HG03280 (cell line): ENCODE results near the gene DNASE1L1.
"Not testable (repeated sequence)": the region's sequence is repeated elsewhere in the genome, so short reads cannot be mapped to it uniquely, and the experiment has no call there.

Source experiments
- ATAC-seq: cut with Tn5 transposase; IDR thresholded peaks from one replicate; pipeline ENCODE4 v1.9.1; 2021; ENCODE audit warnings: mild to moderate bottlenecking, moderate library complexity; ENCODE audit not compliant: unreplicated experiment

The DNASE1L1 gene

DNA sequence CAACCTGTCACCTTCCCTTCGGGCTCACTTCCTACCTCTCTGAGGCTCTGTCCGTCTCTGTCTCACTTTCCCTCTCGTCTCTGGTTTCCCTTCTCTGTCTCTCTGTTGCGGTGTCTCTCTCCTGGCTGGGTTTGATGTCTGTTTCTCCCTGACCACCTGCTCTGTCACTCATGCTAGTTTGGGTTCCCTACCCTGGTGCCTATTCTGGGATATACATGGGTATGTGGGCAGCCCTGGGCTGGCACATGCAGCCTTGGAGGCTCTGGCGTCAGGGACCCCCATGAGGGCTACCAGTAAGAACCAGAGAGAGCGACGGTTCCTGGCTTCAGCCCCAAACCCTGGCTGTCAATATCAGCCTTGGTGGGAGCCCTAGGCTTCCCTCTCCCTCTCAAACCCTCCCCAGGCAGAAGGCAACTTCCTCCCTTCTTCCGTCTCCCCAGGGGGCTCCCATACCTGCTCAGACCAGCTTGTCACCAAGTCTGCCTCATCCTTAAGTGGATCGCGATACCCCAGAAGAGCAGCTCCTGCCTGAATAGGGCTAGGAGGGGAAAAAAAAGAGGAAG, 314 bp downstream of the DNASE1L1 start:
- ATAC-seq: no peak

- ATAC-seq: no peak
Measured at GRCh38 chrX:154404625-154405192, 4.3 kb downstream of the DNASE1L1 start.

GRCh38 chrX:154403858-154404257, 5.2 kb downstream of the DNASE1L1 start:
- ATAC-seq: no peak

- ATAC-seq: no peak
Measured at GRCh38 chrX:154403192-154403591, 5.9 kb downstream of the DNASE1L1 start.

- ATAC-seq: no peak
Measured at GRCh38 chrX:154402622-154403127, 6.4 kb downstream of the DNASE1L1 start.

GRCh38 chrX:154401918-154402621, 7.0 kb downstream of the DNASE1L1 start:
- ATAC-seq: no peak

DNA sequence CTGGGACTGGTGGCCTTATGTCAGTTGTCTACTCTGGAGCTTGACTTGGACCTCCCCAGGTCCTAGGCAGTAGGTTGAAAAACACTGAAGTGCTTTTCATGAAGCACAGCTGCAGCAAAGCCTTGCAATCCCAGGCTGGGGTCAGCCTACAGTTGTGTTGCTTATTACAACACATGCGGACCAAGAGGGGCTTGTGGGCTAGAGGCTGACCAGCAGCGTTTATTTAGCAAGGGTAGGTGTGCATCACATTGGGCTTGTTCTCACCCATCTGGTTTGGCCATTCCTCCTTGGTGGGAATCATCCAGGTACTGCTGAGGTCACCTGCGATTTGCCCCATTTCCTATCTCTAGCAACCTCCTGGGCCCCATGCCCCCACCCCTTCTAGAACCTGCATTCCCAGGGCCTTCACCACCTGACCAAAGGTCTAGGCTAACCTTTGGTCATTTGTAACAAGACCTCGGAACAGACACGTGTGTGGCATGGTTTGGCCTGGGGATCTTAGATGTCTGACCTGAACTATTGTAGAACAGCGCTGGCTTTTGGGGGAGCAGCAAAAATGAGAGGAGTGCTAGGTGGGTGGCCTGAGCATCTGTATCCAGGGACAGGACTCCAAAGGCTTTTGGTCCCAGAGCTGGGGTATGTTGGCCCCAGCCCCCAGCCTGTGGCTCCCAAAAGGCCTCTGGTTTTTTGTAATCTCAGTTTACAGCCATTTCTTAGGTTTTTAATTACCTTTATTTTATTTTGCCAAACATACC, 7.8 kb downstream of the DNASE1L1 start:
- no peak for ATAC-seq

DNA sequence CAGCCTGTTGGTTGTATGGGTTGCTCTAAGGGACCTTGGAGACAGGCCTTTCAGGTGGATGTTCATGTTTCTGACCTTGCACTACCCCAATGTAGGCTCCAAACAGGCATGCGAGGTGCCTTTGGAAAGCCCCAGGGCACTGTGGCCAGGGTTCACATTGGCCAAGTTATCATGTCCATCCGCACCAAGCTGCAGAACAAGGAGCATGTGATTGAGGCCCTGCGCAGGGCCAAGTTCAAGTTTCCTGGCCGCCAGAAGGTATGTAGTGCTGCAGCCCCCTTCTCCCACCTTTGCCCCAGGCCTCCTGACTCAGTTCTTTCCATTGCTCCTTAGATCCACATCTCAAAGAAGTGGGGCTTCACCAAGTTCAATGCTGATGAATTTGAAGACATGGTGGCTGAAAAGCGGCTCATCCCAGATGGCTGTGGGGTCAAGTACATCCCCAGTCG, 8.7 kb downstream of the DNASE1L1 start:
- ATAC-seq: not testable (repeated sequence)

DNA sequence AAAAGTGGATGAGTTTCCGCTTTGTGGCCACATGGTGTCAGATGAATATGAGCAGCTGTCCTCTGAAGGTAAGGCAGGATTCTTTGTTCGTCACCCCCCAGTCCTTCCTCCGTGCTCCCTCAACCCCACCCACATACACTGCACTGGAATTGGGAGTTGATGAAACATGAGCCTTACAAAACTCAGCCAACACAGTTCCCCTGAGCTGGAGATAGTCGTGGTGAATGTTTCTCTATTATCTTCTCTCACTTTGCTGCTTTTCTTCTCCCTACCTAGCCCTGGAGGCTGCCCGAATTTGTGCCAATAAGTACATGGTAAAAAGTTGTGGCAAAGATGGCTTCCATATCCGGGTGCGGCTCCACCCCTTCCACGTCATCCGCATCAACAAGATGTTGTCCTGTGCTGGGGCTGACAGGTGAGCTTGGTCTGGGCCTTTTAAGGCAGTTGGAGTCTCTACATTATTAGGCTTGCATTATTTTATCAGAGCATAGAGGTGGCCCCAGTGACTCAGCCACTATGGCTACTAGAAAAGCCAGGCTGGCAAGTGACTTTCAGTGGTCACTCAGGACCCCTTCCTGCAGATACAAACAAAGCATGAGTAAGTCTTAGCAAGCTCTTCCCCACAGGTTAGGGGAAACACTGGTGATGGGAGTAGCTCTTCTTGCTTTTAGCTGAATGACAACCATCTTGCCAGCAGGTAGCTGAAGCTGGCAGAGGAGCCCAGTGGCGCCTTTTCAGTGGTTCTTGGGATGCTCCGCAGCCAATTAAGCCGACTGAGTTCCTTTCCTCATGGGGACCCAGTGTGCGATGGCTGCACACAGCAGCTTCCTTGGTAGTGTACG, 9.3 kb downstream of the DNASE1L1 start:
- no peak for ATAC-seq

GRCh38 chrX:154398668-154399526, 10.2 kb downstream of the DNASE1L1 start:
- ATAC-seq: peak; percentile 25

DNA sequence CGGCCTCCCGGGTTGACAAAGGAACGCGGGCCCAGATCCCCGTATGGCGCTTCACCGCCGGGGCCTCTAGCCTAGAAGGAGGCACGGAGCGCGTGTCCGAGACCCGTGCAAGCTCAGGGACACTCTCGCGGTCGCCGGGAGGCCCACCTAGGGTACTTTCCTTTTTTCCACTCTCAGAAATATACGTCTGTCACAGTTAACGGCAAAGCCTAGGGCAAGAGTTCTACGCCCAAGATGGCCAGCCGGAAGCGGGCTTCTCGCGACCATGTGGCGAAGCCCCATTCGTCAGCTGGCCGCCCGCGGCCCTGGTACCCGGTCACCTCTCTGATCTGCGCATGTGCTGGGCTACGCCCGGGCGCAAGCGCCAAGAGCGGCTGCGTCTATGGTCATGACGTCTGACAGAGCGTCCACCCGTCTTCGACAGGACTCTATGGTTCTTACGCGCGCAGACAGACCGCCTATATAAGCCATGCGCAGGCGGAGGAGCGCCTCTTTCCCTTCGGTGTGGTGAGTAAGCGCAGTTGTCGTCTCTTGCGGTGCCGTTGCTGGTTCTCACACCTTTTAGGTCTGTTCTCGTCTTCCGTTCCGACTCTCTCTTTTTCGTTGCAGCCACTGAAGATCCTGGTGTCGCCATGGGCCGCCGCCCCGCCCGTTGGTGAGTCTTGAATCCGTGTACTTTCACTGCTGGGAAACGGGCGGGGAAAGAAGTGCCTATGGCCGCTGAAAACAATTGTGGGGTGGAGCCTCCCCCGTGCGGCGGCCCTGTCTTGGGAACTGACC, 11.0 kb downstream of the DNASE1L1 start, which contains the start of gene RPL10:
RPL10 (plus strand) TSS at position 490 of the 780 bp plus-strand sequence; CDS start at position 633, 143 bp downstream.
- ATAC-seq: peak; percentile 83

DNA sequence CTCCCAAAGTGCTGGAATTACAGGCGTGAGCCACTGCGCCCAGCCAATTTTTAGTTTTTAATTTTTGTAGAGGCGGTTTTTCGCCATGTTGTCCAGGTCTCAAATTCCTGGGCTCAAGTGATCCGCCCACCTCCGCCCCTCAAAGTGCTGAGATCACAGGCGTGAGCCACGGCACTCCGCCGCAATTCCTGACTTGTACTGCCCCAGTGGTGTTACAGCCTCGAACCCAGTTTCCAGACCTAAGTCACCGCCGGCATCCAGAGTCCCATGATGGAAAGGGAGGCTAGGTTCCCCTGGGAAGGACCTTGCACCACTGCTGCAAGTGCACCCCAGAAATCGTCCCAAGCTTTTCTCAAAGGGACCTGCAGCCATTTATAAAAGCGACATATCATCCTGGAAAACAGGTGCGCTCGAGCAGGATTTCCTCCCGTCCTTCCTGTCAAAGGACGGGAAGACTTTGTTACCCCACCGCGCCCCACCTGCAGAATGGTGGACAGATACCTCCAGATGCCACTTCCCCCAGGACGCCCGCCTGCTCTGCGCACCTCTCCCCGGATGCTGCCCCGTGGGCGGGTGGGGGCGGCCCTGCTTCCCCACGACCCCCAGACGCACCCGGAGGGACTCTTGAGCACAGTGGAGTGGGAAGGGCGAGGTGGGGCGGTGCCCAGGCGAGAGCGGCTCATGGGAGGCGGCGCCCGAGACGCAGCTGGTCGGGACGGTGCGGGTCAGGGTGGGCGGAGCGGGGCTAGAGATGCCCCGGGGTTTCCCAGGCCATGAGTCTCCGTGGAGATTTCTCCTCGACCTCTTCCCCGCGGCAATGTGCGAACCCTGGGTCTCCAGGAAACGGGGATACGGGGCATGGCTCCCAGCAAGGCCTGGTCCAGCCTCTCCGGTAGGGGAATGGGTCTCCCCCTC, 11.8 kb downstream of the DNASE1L1 start:
- ATAC-seq: peak; percentile 53

DNA sequence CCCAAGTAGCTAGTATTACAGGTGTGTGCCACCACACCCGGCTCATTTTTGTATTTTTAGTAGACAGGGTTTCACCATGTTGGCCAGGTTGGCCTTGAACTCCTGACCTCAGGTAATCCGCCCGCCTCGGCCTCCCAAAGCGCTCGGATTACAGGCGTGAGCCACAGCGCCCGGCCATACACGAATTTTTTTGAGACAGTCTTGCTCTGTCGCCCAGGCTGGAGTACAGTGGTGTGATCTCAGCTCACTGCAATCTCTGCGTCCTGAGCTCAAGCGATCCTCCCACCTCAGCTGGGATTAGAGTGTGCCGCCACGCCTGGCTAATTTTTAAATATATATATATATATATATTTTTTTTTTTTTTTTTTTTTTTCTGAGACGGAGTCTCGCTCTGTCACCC, 12.7 kb downstream of the DNASE1L1 start:
- ATAC-seq: not testable (repeated sequence)

GRCh38 chrX:154389812-154390747, 19.0 kb downstream of the DNASE1L1 start:
- ATAC-seq: peak; percentile 79

DNA sequence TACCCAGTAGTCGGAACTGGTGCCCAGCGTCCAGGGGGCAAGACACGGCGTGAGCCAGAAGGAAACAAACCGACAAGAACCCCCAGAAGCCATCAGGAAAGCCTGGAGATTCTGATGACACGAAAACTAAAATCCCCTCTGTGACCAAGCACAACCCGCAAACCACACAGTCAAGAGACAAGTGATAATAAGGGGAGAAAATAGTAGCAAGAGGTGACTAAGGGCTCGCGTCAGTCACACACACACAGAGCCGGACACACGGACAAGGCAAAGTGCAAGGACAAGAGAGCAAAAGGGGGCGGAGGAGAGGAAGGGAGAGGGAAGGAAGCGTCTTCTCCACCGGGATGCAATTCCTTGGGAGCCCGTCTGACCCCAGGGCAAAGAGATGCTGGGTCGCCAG, 20.4 kb downstream of the DNASE1L1 start:
- ATAC-seq: not testable (repeated sequence)

GRCh38 chrX:154388094-154388493, 21.0 kb downstream of the DNASE1L1 start:
- ATAC-seq: peak; percentile 34
